Measurements from ENCODE around the gene ATL1. TPM values are rescaled to one million over a fixed set of nuclear protein-coding genes. Genes with fewer than 3 reads are reported as not detected.

The ATL1 gene
- total RNA-seq, 2 experiments from 2014 or later = 0.82 to 1.6 TPM

GRCh38 chr14:50607761-50608160 is 47.8 kb downstream of the ATL1 start:
- Histone ChIP-seq H3K4me2 (ENCODE audit: low read length) (no peak overlapping the region), H3K36me3 (ENCODE audit: insufficient read depth, low read length) (no peaks in the 10 kb centered on the region), H2AFZ (ENCODE audit: low read length) (no peak overlapping the region), H3K27ac (ENCODE audit: low read depth, low read length, poor library complexity, severe bottlenecking) (no peak overlapping the region), H3K79me2 (ENCODE audit: insufficient read depth, low read depth, low read length) (no peaks in the 10 kb centered on the region), H3K9me3 (ENCODE audit: low read length) (no peaks in the 10 kb centered on the region), H4K20me1 (ENCODE audit: insufficient read depth, low read length) (no peaks in the 10 kb centered on the region), H3K4me1 (ENCODE audit: insufficient read depth, low read length, poor library complexity, severe bottlenecking) (no peaks in the 10 kb centered on the region), H3K9me2 (ENCODE audit: insufficient read depth, low read length) (no peaks in the 10 kb centered on the region), H3K4me3 (ENCODE audit: low read depth, low read length, poor library complexity, severe bottlenecking) (no peak overlapping the region)
- no peak for DNase-seq (ENCODE audit: low spot score)
- BruUV-seq (replicated peaks) = no TSS peak
- intact Hi-C loops (cut with micrococcal nuclease; ENCODE audit: unreplicated experiment) = loop anchor here (10.0 kb wide), 1 partner anchor 607 kb away; no protein-coding TSS in a partner anchor
- CTCF ChIA-PET (ENCODE audit: unreplicated experiment) = no interaction called here
- TF ChIP-seq CTCF (conservative IDR thresholded peaks at IDR 0.05; ENCODE audit: low read length) (no peak), EZH2phosphoT487 (IDR thresholded peaks at IDR 0.05; ENCODE audit: borderline replicate concordance, low read depth, low read length) (no peak)
- POLR2A ChIA-PET = interaction anchor here (0.5 to 1.4 kb wide), 5 partner anchors 9 to 1783 kb away, joined by 3 read pairs; no protein-coding TSS in a partner anchor

DNA sequence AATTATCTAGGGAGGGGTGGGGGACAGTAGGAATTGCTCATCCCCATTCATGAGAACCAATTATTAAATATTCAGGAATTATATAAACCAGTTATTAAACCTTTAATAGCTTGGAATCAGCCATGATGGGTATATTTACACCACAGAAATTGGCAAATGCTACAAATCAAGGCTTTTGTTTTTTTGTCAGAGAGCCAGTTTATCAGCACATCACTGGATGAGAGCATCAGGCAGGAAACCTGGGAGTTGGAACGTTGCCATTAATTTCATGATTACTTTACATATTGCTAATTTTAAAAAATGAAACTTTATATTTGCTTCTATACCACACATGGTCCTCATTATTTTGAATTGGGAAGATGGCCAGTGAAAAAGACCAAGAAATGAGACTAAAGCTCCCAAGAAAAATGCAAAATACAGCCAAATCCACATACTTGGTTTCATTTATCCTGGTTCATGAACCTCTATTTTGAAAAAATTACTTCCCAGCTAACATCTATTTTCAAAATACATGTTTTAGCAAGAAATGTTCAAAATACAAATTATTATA is 48.4 kb downstream of the ATL1 start:
- POLR2A ChIA-PET = interaction anchor here (0.8 to 1.4 kb wide), 3 partner anchors 9 to 267 kb away, joined by 3 read pairs; no protein-coding TSS in a partner anchor
- Histone ChIP-seq H2AFZ (ENCODE audit: low read length) (no peak overlapping the region), H4K20me1 (ENCODE audit: insufficient read depth, low read length) (no peaks in the 10 kb centered on the region), H3K4me1 (ENCODE audit: insufficient read depth, low read length, poor library complexity, severe bottlenecking) (no peaks in the 10 kb centered on the region), H3K9me3 (ENCODE audit: low read length) (no peaks in the 10 kb centered on the region), H3K27ac (ENCODE audit: low read depth, low read length, poor library complexity, severe bottlenecking) (no peak overlapping the region), H3K79me2 (ENCODE audit: insufficient read depth, low read depth, low read length) (no peaks in the 10 kb centered on the region), H3K36me3 (ENCODE audit: insufficient read depth, low read length) (no peaks in the 10 kb centered on the region), H3K4me3 (ENCODE audit: low read depth, low read length, poor library complexity, severe bottlenecking) (no peak overlapping the region), H3K4me2 (ENCODE audit: low read length) (no peak overlapping the region), H3K9me2 (ENCODE audit: insufficient read depth, low read length) (no peaks in the 10 kb centered on the region)
- no TSS peak for BruUV-seq (replicated peaks)
- intact Hi-C loops (cut with micrococcal nuclease; ENCODE audit: unreplicated experiment) = loop anchor here (10.0 kb wide), 1 partner anchor 606 kb away; no protein-coding TSS in a partner anchor
- TF ChIP-seq CTCF (conservative IDR thresholded peaks at IDR 0.05; ENCODE audit: low read length) (no peak), EZH2phosphoT487 (IDR thresholded peaks at IDR 0.05; ENCODE audit: borderline replicate concordance, low read depth, low read length) (no peak)
- CTCF ChIA-PET (ENCODE audit: unreplicated experiment) = no interaction called here
- no peak for DNase-seq (ENCODE audit: low spot score)

DNA sequence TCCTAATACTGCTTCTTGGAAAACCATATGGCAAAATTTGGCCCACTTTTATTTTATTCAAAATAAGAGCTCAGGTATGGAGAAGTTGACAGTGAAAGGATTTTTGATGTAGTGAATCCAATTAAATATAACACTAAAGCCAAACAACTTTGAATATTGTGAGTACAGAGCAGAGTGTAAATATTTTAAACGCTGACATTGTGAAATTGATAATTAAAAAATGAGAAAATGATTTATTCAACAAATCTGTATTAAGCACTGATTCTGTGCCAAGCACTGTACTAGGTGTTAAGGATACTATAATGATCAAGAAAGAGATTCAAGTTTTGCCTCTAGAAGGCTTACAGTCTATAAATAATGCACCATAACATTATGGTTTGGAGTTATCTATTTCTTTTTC is 50.5 kb downstream of the ATL1 start:
- Histone ChIP-seq H3K27ac (ENCODE audit: low read depth, low read length, poor library complexity, severe bottlenecking) (no peak overlapping the region), H3K4me2 (ENCODE audit: low read length) (no peak overlapping the region), H2AFZ (ENCODE audit: low read length) (no peak overlapping the region), H3K9me2 (ENCODE audit: insufficient read depth, low read length) (no peaks in the 10 kb centered on the region), H4K20me1 (ENCODE audit: insufficient read depth, low read length) (no peaks in the 10 kb centered on the region), H3K4me3 (ENCODE audit: low read depth, low read length, poor library complexity, severe bottlenecking) (no peak overlapping the region), H3K79me2 (ENCODE audit: insufficient read depth, low read depth, low read length) (no peaks in the 10 kb centered on the region), H3K9me3 (ENCODE audit: low read length) (no peaks in the 10 kb centered on the region), H3K36me3 (ENCODE audit: insufficient read depth, low read length) (no peaks in the 10 kb centered on the region), H3K4me1 (ENCODE audit: insufficient read depth, low read length, poor library complexity, severe bottlenecking) (no peaks in the 10 kb centered on the region)
- no peak for TF ChIP-seq CTCF (conservative IDR thresholded peaks at IDR 0.05; ENCODE audit: low read length)
- TF ChIP-seq EZH2phosphoT487 (IDR thresholded peaks at IDR 0.05; ENCODE audit: borderline replicate concordance, low read depth, low read length) = no peak
- POLR2A ChIA-PET = interaction anchor here (0.7 kb wide), 1 partner anchor 23 kb away, joined by 3 read pairs; no protein-coding TSS in a partner anchor
- BruUV-seq (replicated peaks) = no TSS peak
- CTCF ChIA-PET (ENCODE audit: unreplicated experiment) = no interaction called here
- intact Hi-C loops (cut with micrococcal nuclease; ENCODE audit: unreplicated experiment) = no loop called here
- no peak for DNase-seq (ENCODE audit: low spot score)

Data from OCI-LY7 (cell line).